ENCODE data around the gene RASGRP4.
"Not testable (repeated sequence)": the region's sequence is repeated elsewhere in the genome, so short reads cannot be mapped to it uniquely, and the experiment has no call there.

RASGRP4 gene

DNA sequence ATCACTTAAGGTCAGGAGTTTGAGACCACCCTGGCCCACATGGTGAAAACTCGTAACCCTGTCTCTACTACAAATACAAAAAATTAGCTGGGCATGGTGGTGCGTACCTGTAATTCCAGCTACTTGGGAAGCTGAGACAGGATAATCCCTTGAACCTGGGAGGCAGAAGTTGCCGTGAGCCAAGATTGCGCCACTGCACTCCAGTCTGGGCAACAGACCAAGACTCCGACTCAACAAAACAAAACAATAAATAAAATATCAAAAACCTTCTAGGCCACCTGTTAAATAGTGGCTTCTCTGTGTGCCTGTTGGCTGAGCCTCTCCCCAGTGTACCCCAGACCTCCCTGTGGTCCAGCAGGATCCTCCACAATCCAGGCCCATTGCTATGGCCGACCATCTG, 54.9 kb downstream of the RASGRP4 start:
- DNase-seq (ENCODE audit: low read depth in 2 of 2) = no peak

DNA sequence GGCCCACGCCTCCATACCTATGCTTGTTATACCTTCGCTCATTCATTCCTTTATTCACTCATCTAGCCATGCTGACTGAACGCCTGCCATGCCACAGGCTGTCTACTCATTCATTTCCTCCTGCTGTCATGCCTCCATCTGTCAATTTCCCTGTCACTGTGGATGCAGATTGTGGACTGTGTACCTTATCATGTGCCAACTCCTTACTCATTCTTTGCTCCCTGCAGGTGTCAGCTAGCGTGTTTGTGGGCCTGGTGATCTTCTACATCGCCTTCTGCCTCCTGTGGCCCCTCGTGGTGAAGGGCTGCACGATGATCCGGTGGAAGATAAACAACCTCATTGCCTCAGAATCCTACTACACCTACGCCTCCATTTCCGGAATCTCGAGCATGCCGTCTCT, 55.7 kb downstream of the RASGRP4 start:
- no peak for DNase-seq (ENCODE audit: low read depth in 2 of 2)

DNA sequence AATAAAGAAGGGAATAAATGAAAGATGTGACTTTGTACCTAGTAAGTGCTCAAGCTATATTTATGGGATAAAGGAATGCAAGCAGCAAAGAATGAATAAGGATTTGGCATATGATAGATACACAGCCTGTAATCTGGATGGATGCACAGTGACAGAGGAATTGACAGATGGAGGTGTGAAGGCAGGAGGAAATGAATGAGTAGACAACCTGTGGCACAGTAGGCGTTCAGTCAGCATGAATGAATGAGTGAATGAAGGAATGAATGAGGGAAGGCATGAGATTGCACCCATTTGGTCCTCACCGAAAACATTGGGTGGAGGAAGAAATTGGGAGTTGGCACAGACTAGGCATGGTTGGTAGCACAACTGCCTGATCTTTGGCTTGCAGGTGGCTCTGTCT, 56.4 kb downstream of the RASGRP4 start:
- no peak for DNase-seq (ENCODE audit: low read depth in 2 of 2)

DNA sequence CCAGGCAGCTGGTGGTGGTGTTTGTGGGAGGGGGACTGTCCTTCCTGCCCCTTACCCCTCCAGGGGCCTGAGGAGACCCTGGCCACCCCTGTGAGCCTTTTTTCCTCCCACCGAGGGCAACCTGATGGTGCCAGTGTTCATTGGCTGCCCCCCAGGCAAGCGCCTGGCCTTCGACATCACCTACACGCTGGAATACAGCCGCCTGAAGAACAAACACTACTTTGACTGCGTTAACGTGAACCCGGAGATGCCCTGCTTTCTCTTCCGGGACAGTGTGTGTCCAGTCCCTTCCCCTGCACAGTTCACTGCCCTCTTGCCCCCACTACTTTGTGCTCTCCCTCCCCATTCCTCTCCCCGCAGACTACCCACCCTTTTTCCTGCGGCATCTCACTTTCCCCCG, 59.0 kb downstream of the RASGRP4 start:
- DNase-seq (ENCODE audit: low read depth in 2 of 2) = no peak

GRCh38 chr19:38362946-38363688, 62.9 kb downstream of the RASGRP4 start:
- DNase-seq (ENCODE audit: low read depth in 2 of 2) = not testable (repeated sequence)

DNA sequence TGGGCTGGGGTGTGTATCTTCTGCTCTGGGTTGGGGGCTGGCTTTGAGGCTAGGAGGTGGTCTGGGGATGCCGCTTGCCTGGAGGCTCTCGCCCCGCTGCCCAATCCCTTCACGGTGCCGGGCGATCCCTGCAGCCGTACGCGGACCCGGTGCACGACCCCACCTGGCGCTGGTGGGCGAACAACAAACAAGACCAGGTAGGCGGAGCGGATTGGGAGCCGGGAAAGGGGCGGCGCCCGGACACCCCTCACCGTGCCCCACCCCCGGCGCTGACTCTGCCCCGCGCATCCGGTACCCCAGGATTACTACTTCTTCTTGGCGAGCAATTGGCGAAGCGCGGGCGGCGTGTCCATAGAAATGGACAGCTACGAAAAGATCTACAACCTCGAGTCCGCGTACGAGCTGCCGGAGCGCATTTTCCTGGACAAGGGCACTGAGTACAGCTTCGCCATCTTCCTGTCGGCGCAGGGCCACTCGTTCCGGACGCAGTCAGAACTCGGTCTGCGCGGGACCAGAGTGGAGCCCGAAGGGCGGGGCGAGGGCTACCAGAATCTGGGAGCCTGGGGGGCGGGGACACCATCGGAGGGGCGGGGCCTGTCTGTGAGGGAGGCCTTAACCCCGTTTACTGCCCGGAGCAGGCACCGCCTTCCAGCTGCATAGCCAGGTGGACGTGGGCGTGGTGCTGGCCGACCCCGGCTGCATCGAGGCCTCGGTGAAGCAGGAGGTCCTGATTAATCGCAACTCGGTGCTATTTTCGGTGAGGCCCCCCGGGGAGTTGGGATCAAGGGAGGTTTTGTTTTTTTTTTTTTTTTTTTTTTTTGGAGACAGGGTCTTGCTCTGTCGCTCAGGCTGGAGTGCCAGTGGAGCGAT, 63.7 kb downstream of the RASGRP4 start:
- peak; percentile 92 for DNase-seq (ENCODE audit: low read depth in 2 of 2)

DNA sequence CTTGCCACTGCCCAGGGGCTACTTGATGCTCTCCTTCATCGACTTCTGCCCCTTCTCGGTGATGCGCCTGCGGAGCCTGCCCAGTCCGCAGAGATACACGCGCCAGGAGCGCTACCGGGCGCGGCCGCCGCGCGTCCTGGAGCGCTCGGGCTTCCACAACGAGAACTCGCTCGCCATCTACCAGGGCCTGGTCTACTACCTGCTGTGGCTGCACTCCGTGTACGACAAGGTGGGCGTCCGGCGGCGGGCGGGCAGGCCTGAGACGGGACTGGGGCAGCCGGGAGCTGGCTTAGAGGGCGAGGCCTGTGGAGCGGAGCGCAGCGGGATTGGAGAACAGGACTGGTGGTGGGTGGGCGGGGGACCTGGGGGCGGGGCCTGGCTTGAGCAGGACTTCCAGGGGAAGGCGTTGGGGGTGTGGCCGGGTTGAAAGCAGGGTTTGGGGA, 64.4 kb downstream of the RASGRP4 start:
- DNase-seq (ENCODE audit: low read depth in 2 of 2) = peak; percentile 66 to 77

DNA sequence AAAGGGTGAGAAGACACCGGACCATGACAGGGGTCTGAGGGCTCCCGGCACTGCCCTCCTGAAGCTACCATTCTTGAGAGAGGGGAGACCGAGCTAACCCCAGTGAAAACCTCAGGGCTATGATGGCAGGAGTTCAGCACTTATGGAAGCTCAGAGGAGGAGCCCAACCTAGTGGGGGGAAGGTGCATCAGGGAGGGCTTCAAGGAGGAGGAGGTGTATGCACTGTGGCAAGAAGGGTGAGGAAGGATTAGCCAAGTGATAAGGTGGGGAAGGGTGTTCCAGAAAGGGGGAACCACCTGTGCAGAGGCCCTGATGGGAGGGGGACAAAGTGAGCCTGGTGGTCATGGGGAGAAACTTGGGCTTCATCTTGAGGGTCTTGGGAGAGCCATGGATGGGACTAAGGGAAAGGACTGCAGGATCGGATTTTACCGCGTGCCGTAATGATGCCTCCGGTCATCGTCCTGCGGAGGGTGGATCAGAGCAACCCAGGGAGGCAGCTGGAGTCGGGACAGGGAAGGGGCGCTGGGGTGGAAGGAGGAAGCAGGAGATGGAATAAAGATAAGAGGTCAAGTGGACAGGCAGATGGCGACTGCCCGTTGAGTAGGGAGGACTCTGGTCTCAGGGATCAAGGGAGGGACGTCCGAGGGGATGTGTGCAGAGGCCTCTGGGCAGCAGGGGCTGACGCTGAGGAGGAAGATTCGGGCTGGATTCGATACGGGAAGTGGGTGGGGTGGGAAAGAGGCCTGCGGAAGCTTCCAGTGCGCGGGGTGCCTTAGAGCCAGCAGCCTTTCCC, 65.0 kb downstream of the RASGRP4 start:
- no peak for DNase-seq (ENCODE audit: low read depth in 2 of 2)

GRCh38 chr19:38360351-38360750, 65.7 kb downstream of the RASGRP4 start:
- DNase-seq (ENCODE audit: low read depth in 2 of 2) = no peak

GRCh38 chr19:38359242-38360021, 66.6 kb downstream of the RASGRP4 start:
- no peak for DNase-seq (ENCODE audit: low read depth in 2 of 2)

Measured in stimulated activated CD4-positive, alpha-beta T cell treated with anti-CD3 and anti-CD28 coated beads, Interleukin-4, amount 100 ng/mL, for 48 hours (primary cell).